B cell (primary cell): ENCODE measurements around the gene IPO13. TPM values are rescaled to one million over a fixed set of nuclear protein-coding genes. Genes with fewer than 3 reads are reported as not detected.
A peak's percentile ranks its signal among the peaks of the same experiment; 100 is the strongest.

Experiments used
- ATAC-seq: fragments of 200-7000 bp; cut with Tn5 transposase; one replicate; pipeline ENCODE4 v1.10.0; 2021; ENCODE audit warnings: low read depth, mild to moderate bottlenecking, moderate number of reproducible peaks, moderate library complexity
- CTCF ChIA-PET: fragments of 350-600 bp; sonication (Branson Sonifier 250); formaldehyde crosslinking; loops from one replicate; lab custom pipeline; 2021; ENCODE audit warnings: antibody characterized with exemption, inconsistent platforms; lab: Charles Lee
- POLR2A ChIA-PET: fragments of 350-600 bp; sonication (Branson Sonifier 250); formaldehyde crosslinking; loops from one replicate; lab custom pipeline; 2021; ENCODE audit warnings: antibody characterized with exemption; lab: Charles Lee
- DNase-seq: peaks from one replicate; pipeline ENCODE4 v3.0.0; 2013
- H2AFZ ChIP-seq: 2 replicates; pipeline ENCODE4 v1.6.1; 2012; ENCODE audit warnings: mild to moderate bottlenecking, low read depth, low read length; ENCODE audit not compliant: insufficient read depth, poor library complexity, severe bottlenecking
- H3K27ac ChIP-seq, 2 donors: 1 replicate in 1 of 2; 2 replicates in 1 of 2; pipeline ENCODE4 v1.5.1; 2012 to 2013; ENCODE audit warnings: low read length in 2 of 2, mild to moderate bottlenecking in 2 of 2, moderate library complexity in 1 of 2
- H3K27me3 ChIP-seq, 4 experiments: fragments of 200-600 bp in 1 of 4; sonication (generic) in 1 of 4; replicated peaks in 1 of 4; 1 replicate in 2 of 4; 2 replicates in 2 of 4; pipeline versions ENCODE4 v1.6.1 to v1.7.0; 2013 to 2016; ENCODE audit warnings: low read length in 3 of 4, mild to moderate bottlenecking in 2 of 4, mixed read lengths in 1 of 4, moderate library complexity in 1 of 4; ENCODE audit not compliant: insufficient read depth in 4 of 4, control insufficient read depth in 3 of 4; ENCODE audit errors: control extremely low read depth in 1 of 4
- H3K36me3 ChIP-seq, 2 experiments: replicated peaks in 1 of 2; 1 replicate in 1 of 2; 2 replicates in 1 of 2; pipeline versions ENCODE4 v1.6.1 to v1.7.1; 2013; ENCODE audit warnings: low read length in 1 of 2; ENCODE audit not compliant: insufficient read depth in 2 of 2, control insufficient read depth in 1 of 2; ENCODE audit errors: control extremely low read depth in 1 of 2, extremely low read depth in 1 of 2
- H3K4me1 ChIP-seq, 2 donors: fragments of 200-600 bp in 1 of 2; sonication (generic) in 1 of 2; 1 replicate in 1 of 2; 2 replicates in 1 of 2; pipeline versions ENCODE4 v1.5.1 to v1.6.1; 2013 to 2017; ENCODE audit warnings: low read length in 2 of 2; ENCODE audit not compliant: control insufficient read depth in 2 of 2, insufficient read depth in 2 of 2
- H3K4me2 ChIP-seq: replicated peaks from 2 replicates; pipeline ENCODE3; 2012; ENCODE audit warnings: mild to moderate bottlenecking, low read depth, low read length; ENCODE audit not compliant: poor library complexity, severe bottlenecking
- H3K4me3 ChIP-seq, 5 experiments: fragments of 200-600 bp in 1 of 5; sonication (generic) in 1 of 5; 1 replicate in 3 of 5; 2 replicates in 2 of 5; pipeline versions ENCODE4 v1.5.1 to v1.7.0; 2011 to 2016; ENCODE audit warnings: low read length in 4 of 5, mild to moderate bottlenecking in 4 of 5, low read depth in 2 of 5, control low read depth in 1 of 5, moderate library complexity in 1 of 5; ENCODE audit not compliant: insufficient read depth in 1 of 5; ENCODE audit errors: control extremely low read depth in 1 of 5, extremely low read depth in 1 of 5
- H3K79me2 ChIP-seq: fragments of 200-600 bp; sonication (generic); one replicate; pipeline ENCODE4 v1.6.0; 2016; ENCODE audit warnings: low read length; ENCODE audit not compliant: control insufficient read depth, insufficient read depth
- H3K9ac ChIP-seq: fragments of 200-600 bp; sonication (generic); 2 replicates; pipeline ENCODE4 v1.6.1; 2017; ENCODE audit warnings: mild to moderate bottlenecking, low read length, moderate library complexity
- H3K9me3 ChIP-seq, 3 donors: one replicate each; pipeline versions ENCODE4 v1.6.1 to v1.7.1; 2013; ENCODE audit warnings: low read length in 2 of 3; ENCODE audit not compliant: control insufficient read depth in 2 of 3, insufficient read depth in 1 of 3; ENCODE audit errors: control extremely low read depth in 1 of 3
- H4K20me1 ChIP-seq: 2 replicates; pipeline ENCODE4 v1.6.0; 2012; ENCODE audit warnings: mild to moderate bottlenecking, low read length; ENCODE audit not compliant: insufficient read depth, control insufficient read depth, poor library complexity, severe bottlenecking
- H3K27ac Mint-ChIP-seq: one replicate; pipeline ENCODE4 v1.8.0; 2021; ENCODE audit warnings: mixed read lengths
- H3K27me3 Mint-ChIP-seq: one replicate; pipeline ENCODE4 v1.8.0; 2021; ENCODE audit warnings: mixed read lengths
- H3K4me1 Mint-ChIP-seq: one replicate; pipeline ENCODE4 v1.8.0; 2021; ENCODE audit warnings: mixed read lengths
- H3K4me3 Mint-ChIP-seq: one replicate; pipeline ENCODE4 v1.8.0; 2021; ENCODE audit warnings: mixed read lengths
- H3K9me3 Mint-ChIP-seq: one replicate; pipeline ENCODE4 v1.8.0; 2022; ENCODE audit warnings: mixed read lengths; ENCODE audit not compliant: insufficient read depth
- CTCF ChIP-seq: fragments of 200-600 bp; IDR thresholded peaks from one replicate; pipeline ENCODE4 v1.8.0; 2022; ENCODE audit warnings: antibody characterized with exemption, mild to moderate bottlenecking
- EZH2 ChIP-seq: IDR thresholded peaks from 2 replicates; pipeline ENCODE4 v1.6.1; 2012; ENCODE audit warnings: borderline replicate concordance, low read depth, mild to moderate bottlenecking, moderate library complexity, low read length; ENCODE audit not compliant: insufficient read depth, poor library complexity, severe bottlenecking
- WGBS: methylation state at CpG from one replicate; pipeline ENCODE4 v1.1.5; 2013; ENCODE audit warnings: missing lambda C conversion rate; ENCODE audit not compliant: insufficient coverage; 5-methylcytosine and 5-hydroxymethylcytosine counted together
- intact Hi-C: fragments of 100-400 bp; cut with micrococcal nuclease; formaldehyde crosslinking; loops from one replicate; pipeline ENCODE4 v1.10.0; 2022
- polyA plus RNA-seq: library from polyadenylated mRNA; depleted of rRNA; stranded (reverse); fragments of >200 nt; gene quantifications from 2 replicates; pipeline ENCODE4 v1.2.3, GENCODE V29; 2012
- total RNA-seq, 2 donors: library from RNA; stranded (reverse); fragments of 120-200 nt in 1 of 2; gene quantifications; 1 replicate in 1 of 2; 2 replicates in 1 of 2; pipeline versions ENCODE4 v1.2.3 to v1.2.4, GENCODE V29; 2013 to 2022

The IPO13 gene
- total and polyA plus RNA-seq, 2 donors (not counting 1 experiment from before 2014, with no cell fraction given), result 18.7 to 19.7 TPM

DNA sequence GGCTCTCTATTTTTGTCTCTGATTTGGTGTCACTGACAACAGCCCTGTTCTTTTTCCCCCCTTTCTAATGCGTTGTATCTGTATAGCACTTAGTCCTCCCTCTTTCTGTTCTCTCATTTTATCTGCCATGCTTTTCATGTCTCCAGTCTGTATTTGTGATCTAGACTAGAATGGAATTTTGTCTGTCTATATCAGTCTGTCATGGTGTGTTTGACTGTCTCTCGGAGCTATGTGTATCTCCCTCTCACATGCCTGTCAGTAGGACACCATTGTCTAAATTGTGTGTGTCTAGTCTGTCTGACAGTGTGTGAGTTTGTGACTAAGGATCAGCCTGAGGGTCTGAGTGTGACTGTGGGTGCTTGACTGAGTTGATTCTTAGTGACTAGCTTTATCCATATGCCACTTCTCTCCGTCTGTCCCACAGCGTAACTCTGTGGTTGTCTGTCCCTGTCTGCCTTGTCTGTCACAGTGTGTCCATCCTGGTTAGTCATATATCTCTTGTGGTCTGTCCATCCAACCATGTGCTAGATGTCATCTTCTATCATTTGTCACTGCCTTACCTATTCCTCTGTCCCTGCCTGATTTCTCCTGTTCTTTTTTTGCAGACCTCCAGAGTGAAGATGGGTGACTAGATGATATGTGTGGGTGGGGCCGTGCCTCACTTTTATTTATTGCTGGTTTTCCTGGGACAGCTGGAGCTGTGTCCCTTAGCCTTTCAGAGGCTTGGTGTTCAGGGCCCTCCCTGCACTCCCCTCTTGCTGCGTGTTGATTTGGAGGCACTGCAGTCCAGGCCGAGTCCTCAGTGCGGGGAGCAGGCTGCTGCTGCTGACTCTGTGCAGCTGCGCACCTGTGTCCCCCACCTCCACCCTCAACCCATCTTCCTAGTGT is 30.9 kb downstream of the IPO13 start:
- Histone ChIP-seq H3K27ac (no peak overlapping the region), H3K4me1 (peaks cover 37 to 69% of the 10 kb centered on the region in 2 donors), H2AFZ (no peak overlapping the region), H3K4me2 (peak overlapping the region; percentile 85), H3K9ac (no peak overlapping the region), H3K27me3 (no peaks in the 10 kb centered on the region), H3K36me3 (peaks cover 0 to 25% of the 10 kb centered on the region in 2 experiments), H3K79me2 (peaks cover 16% of the 10 kb centered on the region), H3K9me3 (no peaks in the 10 kb centered on the region), H3K4me3 (no peak overlapping the region), H4K20me1 (peaks cover 40% of the 10 kb centered on the region)
- Mint-ChIP-seq H3K27me3 (no peaks in the 10 kb centered on the region), H3K4me3 (peak overlapping the region; percentile 97), H3K27ac (peak overlapping the region; percentile 3), H3K9me3 (no peaks in the 10 kb centered on the region), H3K4me1 (peaks cover 70% of the 10 kb centered on the region)
- intact Hi-C loops, result loop anchor here (10.0 kb wide), 2 partner anchors 273 to 1523 kb away; partner anchors contain the start of genes PPCS, ST3GAL3 and ZMYND12
- ATAC-seq (no peak), DNase-seq (peak; percentile 27)
- WGBS, result 100% methylated on average over 3 of the region's 9 CpGs
- TF ChIP-seq CTCF (no peak), EZH2 (no peak)
- CTCF ChIA-PET, result interaction anchor here (1.2 kb wide), 1 partner anchor 58 kb away, joined by 4 read pairs; no protein-coding TSS in a partner anchor
- POLR2A ChIA-PET, result no interaction called here

GRCh38 chr1:43978264-43978550 is 31.5 kb downstream of the IPO13 start:
- H4K20me1 ChIP-seq, result peaks cover 40% of the 10 kb centered on the region
- Mint-ChIP-seq H3K4me1 (peaks cover 68% of the 10 kb centered on the region), H3K4me3 (peak overlapping the region; percentile 97), H3K27me3 (no peaks in the 10 kb centered on the region), H3K27ac (no peak overlapping the region), H3K9me3 (no peaks in the 10 kb centered on the region)
- 83% methylated on average over 5 of the region's 5 CpGs for WGBS
- H3K79me2 ChIP-seq, result peaks cover 16% of the 10 kb centered on the region
- no peak for TF ChIP-seq EZH2
- no peak for TF ChIP-seq CTCF
- DNase-seq (peak; percentile 37), ATAC-seq (no peak)
- CTCF ChIA-PET, result no interaction called here
- H3K4me2 ChIP-seq, result peak overlapping the region; percentile 85
- H3K36me3 ChIP-seq, result peaks cover 0 to 23% of the 10 kb centered on the region in 2 experiments
- H2AFZ ChIP-seq, result no peak overlapping the region
- peaks cover 37 to 69% of the 10 kb centered on the region in 2 donors for H3K4me1 ChIP-seq
- H3K9ac ChIP-seq, result no peak overlapping the region
- no peaks in the 10 kb centered on the region for H3K9me3 ChIP-seq
- no peaks in the 10 kb centered on the region for H3K27me3 ChIP-seq
- POLR2A ChIA-PET, result no interaction called here
- no peak overlapping the region for H3K4me3 ChIP-seq
- intact Hi-C loops, result loop anchor here (10.0 kb wide), 2 partner anchors 273 to 1523 kb away; partner anchors contain the start of genes PPCS, ST3GAL3 and ZMYND12
- H3K27ac ChIP-seq, result no peak overlapping the region
